Small intestine (tissue), 7 donors: ENCODE results near the gene CCDC33. TPM values are rescaled to one million over a fixed set of nuclear protein-coding genes. Genes with fewer than 3 reads are reported as not detected.
A peak's percentile ranks its signal among the peaks of the same experiment; 100 is the strongest.

Experiments
- DNase-seq, 2 donors: peaks; one replicate each; pipeline versions ENCODE4 v3.0.0 to v3.0.0-alpha.2; 2013
- FAIRE-seq: peaks from 2 replicates; lab custom pipeline; 2012; peaks lifted over from hg19 to GRCh38; lab: Jason Lieb, UNC
- H3K27ac ChIP-seq, 3 donors: one replicate each; pipeline ENCODE4 v1.5.1; 2013; ENCODE audit warnings: low read length in 2 of 3, mild to moderate bottlenecking in 2 of 3, control low read depth in 1 of 3, inconsistent platforms in 1 of 3, low read depth in 1 of 3, moderate library complexity in 1 of 3
- H3K27me3 ChIP-seq, 3 donors: one replicate each; pipeline ENCODE4 v1.6.1; 2013; ENCODE audit warnings: low read length in 3 of 3, inconsistent platforms in 1 of 3; ENCODE audit not compliant: control insufficient read depth in 3 of 3, insufficient read depth in 3 of 3
- H3K36me3 ChIP-seq, 3 donors: one replicate each; pipeline ENCODE4 v1.6.1; 2013; ENCODE audit warnings: low read length in 3 of 3, inconsistent platforms in 1 of 3, low read depth in 1 of 3, mild to moderate bottlenecking in 1 of 3, moderate library complexity in 1 of 3; ENCODE audit not compliant: control insufficient read depth in 3 of 3, insufficient read depth in 2 of 3
- H3K4me1 ChIP-seq, 3 donors: one replicate each; pipeline ENCODE4 v1.6.1; 2013; ENCODE audit warnings: low read length in 2 of 3, inconsistent platforms in 1 of 3, low read depth in 1 of 3, mild to moderate bottlenecking in 1 of 3, moderate library complexity in 1 of 3; ENCODE audit not compliant: control insufficient read depth in 3 of 3, insufficient read depth in 2 of 3
- H3K4me3 ChIP-seq, 3 donors: one replicate each; pipeline ENCODE4 v1.5.1; 2013; ENCODE audit warnings: low read length in 3 of 3, control low read depth in 1 of 3, inconsistent platforms in 1 of 3, low read depth in 1 of 3, mild to moderate bottlenecking in 1 of 3, moderate library complexity in 1 of 3
- H3K9me3 ChIP-seq, 2 donors: one replicate each; pipeline ENCODE4 v1.6.1; 2013; ENCODE audit warnings: low read depth in 1 of 2, low read length in 1 of 2; ENCODE audit not compliant: control insufficient read depth in 2 of 2, insufficient read depth in 1 of 2
- WGBS, 3 donors: extraction: QIAGEN DNeasy Blood & Tissue Kit; methylation state at CpG; one replicate each; pipeline ENCODE4 v1.1.7; 2013; 5-methylcytosine and 5-hydroxymethylcytosine counted together
- polyA plus RNA-seq, 4 donors: library from polyadenylated mRNA; stranded (reverse) in 3 of 4; unstranded in 1 of 4; fragments of 200-250 nt in 3 of 4; fragments of 120-200 nt in 1 of 4; gene quantifications; one replicate each; pipeline versions ENCODE4 v1.2.1 to v1.2.3, GENCODE V29; 2013
- donor health status: healthy with polysubstance abuse.
- donor health status: control.
- donor health status: control.
- donor health status: Bipolar disorder and iron deficiency.
- donor health status: healthy.

Gene CCDC33
- polyA plus RNA-seq, 4 donors = 0.01 to 1.1 TPM; not detected in 2

DNA sequence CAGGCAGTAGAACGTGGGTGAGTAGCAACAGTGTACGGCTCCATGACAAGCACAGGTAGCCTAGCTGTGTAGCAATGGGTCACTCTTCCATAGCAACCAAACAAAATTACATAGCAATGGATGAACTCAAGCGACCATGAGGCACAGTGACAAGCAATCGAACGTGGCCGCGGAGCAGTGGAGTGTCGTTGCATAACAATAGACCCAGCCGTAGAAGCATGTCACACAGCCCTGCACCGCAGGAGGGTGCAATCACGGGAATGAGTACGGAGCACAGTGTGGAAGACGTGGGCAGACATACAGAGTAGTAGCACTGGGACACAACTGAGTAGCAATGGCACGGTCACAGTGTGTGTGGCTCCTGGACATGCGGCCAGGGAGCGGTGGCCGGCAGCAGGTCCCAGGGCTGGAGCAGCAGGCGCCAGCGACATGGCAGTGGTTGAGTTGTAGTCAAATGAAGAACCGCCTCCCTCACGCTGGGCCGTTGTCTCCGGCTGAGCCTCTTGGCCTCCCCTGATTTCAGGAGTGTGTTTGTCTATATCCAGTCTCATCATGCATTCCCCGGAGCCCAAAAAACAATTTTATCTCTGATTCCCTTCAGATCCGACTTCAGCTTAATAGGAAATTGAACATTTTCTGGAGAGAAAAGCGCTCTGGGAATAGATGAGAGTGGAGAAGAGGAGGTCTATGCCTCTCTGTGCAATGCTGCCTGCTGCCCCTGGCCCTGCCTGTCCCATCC lies 64.1 kb downstream of the CCDC33 start:
- Histone ChIP-seq H3K4me3 (no peak overlapping the region), H3K27me3 (peaks cover 0 to 37% (median 2%) of the 10 kb centered on the region in 3 donors), H3K4me1 (no peaks in the 10 kb centered on the region), H3K9me3 (no peaks in the 10 kb centered on the region), H3K27ac (no peak overlapping the region), H3K36me3 (no peaks in the 10 kb centered on the region)
- WGBS, 3 donors = 51 to 62% (median 54%) methylated on average over 25 to 26 of the region's 26 CpGs
- no peak for DNase-seq
- no peak for FAIRE-seq

GRCh38 chr15:74301583-74302361 lies 65.6 kb downstream of the CCDC33 start:
- FAIRE-seq (no peak), DNase-seq (no peak)
- peaks cover 0 to 2% (median 0%) of the 10 kb centered on the region in 3 donors for H3K4me1 ChIP-seq
- H3K36me3 ChIP-seq = no peaks in the 10 kb centered on the region
- 50 to 76% (median 66%) methylated on average over 7 of the region's 7 CpGs for WGBS, 3 donors
- H3K4me3 ChIP-seq = no peak overlapping the region
- no peaks in the 10 kb centered on the region for H3K9me3 ChIP-seq
- H3K27ac ChIP-seq = no peak overlapping the region
- peaks cover 0 to 40% (median 2%) of the 10 kb centered on the region in 3 donors for H3K27me3 ChIP-seq

DNA sequence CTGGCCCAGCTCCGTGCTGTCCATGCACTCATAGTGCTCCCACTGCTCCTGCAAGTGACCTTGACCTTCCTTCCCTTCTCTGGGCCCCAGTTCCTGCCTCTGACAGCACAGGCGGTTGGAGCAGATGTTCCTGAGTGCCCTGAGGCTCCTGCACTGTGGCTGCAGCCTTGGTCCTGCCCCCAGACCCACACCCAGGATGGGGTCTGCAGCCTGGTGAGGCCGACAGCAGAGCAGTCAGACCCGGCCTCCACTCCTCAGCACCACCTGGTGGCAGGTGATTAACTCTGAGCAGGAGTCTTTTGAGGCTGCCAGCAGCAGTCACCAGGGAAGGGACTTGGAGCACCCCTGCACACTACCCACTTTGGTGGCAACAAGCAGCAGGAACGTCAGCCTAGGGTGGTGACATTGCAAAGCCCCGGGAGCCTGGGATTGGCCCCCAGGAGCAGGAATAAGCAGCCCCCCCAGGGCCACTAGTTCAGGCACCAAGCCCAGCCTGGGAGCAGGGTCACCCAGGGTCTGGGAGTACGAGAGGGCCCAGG lies 66.8 kb downstream of the CCDC33 start:
- peaks cover 0 to 37% (median 2%) of the 10 kb centered on the region in 3 donors for H3K27me3 ChIP-seq
- 11 to 28% (median 19%) methylated on average over 7 of the region's 7 CpGs for WGBS, 3 donors
- H3K4me3 ChIP-seq = no peak overlapping the region
- no peak for FAIRE-seq
- no peaks in the 10 kb centered on the region for H3K9me3 ChIP-seq
- H3K4me1 ChIP-seq = peaks cover 0 to 2% (median 0%) of the 10 kb centered on the region in 3 donors
- peak in 1 of 2 donors; percentile 24 for DNase-seq
- H3K27ac ChIP-seq = no peak overlapping the region
- H3K36me3 ChIP-seq = no peaks in the 10 kb centered on the region

DNA sequence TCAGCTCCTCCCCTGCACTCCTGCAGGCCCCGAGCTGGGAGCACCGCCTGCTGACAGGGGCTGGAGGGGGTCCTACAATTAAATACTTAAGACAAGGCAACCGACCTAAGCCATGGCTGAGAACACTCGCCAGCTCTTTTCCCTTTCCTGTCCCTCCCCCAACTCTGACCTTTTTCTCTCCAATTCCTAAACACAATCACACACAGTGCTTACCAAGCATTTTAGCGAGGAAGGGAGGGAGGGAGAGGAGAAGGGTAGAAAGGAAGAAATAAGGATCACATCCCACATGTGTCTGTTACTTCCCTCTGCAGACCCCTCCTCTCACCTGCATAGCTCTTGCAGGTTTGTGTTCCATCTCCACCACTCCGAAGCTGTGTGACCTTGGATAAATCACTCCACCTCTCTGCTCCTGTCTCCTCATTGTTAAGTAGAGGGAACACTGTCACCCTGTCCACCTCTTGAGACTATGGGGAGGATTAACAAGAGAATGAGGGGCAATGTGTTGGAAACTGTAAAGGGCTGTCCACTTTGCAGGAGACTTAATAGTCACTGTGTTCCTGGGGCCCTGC lies 67.7 kb downstream of the CCDC33 start:
- Histone ChIP-seq H3K4me3 (no peak overlapping the region), H3K9me3 (no peaks in the 10 kb centered on the region), H3K4me1 (peaks cover 0 to 2% (median 0%) of the 10 kb centered on the region in 3 donors), H3K27me3 (peaks cover 0 to 35% (median 2%) of the 10 kb centered on the region in 3 donors), H3K36me3 (no peaks in the 10 kb centered on the region), H3K27ac (no peak overlapping the region)
- DNase-seq = no peak
- FAIRE-seq = no peak
- WGBS, 3 donors = 43 to 52% (median 51%) methylated on average over 6 of the region's 6 CpGs

DNA sequence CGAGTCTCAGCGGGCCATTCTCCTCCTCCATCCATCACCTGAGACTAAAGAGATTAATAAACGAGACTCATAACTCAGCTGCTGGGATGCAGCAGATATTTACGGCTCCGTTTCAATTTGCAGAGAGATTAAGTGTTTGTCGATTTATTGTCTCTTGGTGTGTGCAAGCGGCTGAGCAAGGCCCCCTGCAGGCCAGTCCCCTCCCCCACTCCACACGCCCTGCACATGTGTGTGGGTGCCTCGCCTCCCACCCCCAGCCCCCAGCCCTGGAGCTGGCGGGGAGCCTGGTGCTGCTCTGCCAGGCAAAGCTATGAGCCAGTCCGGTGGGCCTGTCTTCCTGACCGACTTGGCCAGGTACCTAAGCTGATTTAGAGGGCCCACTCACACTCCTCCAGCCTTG lies 68.3 kb downstream of the CCDC33 start:
- H3K4me3 ChIP-seq = no peak overlapping the region
- no peaks in the 10 kb centered on the region for H3K9me3 ChIP-seq
- peaks cover 0 to 2% (median 0%) of the 10 kb centered on the region in 3 donors for H3K4me1 ChIP-seq
- DNase-seq = no peak
- no peaks in the 10 kb centered on the region for H3K36me3 ChIP-seq
- H3K27me3 ChIP-seq = peaks cover 0 to 35% (median 2%) of the 10 kb centered on the region in 3 donors
- no peak overlapping the region for H3K27ac ChIP-seq
- 25 to 46% (median 37%) methylated on average over 12 of the region's 12 CpGs for WGBS, 3 donors
- FAIRE-seq = no peak

- Histone ChIP-seq H3K4me3 (no peak overlapping the region), H3K36me3 (no peaks in the 10 kb centered on the region), H3K9me3 (no peaks in the 10 kb centered on the region), H3K4me1 (peaks cover 0 to 2% (median 0%) of the 10 kb centered on the region in 3 donors), H3K27me3 (peaks cover 0 to 24% (median 2%) of the 10 kb centered on the region in 3 donors), H3K27ac (no peak overlapping the region)
- no peak for DNase-seq
- WGBS, 3 donors = 75 to 82% (median 80%) methylated on average over 7 of the region's 7 CpGs
- no peak for FAIRE-seq
These were observed 69.6 kb downstream of the CCDC33 start for GRCh38 chr15:74305687-74306086.

DNA sequence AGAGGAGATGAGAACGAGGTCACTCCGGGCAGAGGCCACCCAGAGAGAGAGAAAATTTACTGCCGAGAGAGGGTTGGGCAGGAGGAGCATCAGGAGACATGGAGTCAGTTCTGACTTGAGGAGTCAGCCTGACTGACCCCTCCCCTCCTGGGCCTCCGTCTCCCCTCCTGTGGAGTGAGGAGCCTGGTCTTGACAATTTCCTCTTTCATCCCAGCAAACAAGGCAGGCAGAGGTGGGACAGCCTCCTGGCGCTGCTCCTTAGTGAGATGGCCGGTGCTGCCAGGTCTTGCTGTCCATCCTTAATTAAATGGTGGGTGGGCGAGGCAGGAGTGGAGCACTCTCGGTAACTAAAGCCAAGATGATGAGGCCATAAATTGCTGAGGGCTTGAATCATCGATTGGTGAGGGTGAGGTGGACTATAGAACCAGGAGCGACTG lies 70.7 kb downstream of the CCDC33 start:
- no peak for DNase-seq
- Histone ChIP-seq H3K36me3 (no peaks in the 10 kb centered on the region), H3K9me3 (no peaks in the 10 kb centered on the region), H3K27ac (no peak overlapping the region), H3K4me1 (peaks cover 0 to 2% (median 0%) of the 10 kb centered on the region in 3 donors), H3K27me3 (peaks cover 0 to 15% (median 2%) of the 10 kb centered on the region in 3 donors), H3K4me3 (no peak overlapping the region)
- no peak for FAIRE-seq
- WGBS, 3 donors = 20 to 50% (median 21%) methylated on average over 10 of the region's 10 CpGs
